Measurements from ENCODE around the gene TRAPPC8.
"Not testable (repeated sequence)": the region's sequence is repeated elsewhere in the genome, so short reads cannot be mapped to it uniquely, and the experiment has no call there.

TRAPPC8 gene

DNA sequence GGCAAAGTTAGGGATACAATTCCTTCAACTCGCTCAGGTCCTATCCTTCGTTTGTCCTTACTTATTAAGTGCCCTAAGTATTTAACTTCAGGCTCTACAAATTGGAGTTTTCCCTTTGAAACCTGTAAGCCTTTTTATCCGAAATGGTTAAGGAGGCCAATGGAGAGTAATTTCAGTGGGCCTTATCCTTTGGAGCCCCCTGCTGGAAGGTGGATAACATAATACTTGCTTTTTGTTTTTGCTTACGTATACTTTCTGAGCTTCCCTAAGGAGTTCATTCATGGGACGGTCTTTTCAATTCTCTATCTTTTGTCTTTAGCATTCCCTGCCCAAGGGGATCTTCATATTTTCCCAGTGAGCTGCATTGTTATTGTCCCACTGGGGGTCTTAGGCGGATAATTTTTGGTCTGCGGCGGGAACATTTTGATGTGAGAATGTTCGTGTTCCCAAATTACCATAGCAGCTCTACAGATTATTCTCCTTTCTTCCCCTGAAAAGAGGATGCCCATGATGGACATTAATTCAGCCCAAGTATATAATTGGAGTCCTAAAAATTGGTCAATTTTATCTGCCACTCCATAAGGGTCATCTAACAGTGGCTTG lies 34.4 kb upstream of the TRAPPC8 start:
- TF ChIP-seq, protein P1, sequence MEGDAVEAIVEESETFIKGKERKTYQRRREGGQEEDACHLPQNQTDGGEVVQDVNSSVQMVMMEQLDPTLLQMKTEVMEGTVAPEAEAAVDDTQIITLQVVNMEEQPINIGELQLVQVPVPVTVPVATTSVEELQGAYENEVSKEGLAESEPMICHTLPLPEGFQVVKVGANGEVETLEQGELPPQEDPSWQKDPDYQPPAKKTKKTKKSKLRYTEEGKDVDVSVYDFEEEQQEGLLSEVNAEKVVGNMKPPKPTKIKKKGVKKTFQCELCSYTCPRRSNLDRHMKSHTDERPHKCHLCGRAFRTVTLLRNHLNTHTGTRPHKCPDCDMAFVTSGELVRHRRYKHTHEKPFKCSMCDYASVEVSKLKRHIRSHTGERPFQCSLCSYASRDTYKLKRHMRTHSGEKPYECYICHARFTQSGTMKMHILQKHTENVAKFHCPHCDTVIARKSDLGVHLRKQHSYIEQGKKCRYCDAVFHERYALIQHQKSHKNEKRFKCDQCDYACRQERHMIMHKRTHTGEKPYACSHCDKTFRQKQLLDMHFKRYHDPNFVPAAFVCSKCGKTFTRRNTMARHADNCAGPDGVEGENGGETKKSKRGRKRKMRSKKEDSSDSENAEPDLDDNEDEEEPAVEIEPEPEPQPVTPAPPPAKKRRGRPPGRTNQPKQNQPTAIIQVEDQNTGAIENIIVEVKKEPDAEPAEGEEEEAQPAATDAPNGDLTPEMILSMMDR (conservative IDR thresholded peaks at IDR 0.05): peak; percentile 79
- TF ChIP-seq ZFX (IDR thresholded peaks at IDR 0.05): no peak

GRCh38 chr18:31976242-31976641 lies 33.3 kb upstream of the TRAPPC8 start:
- no peak for TF ChIP-seq ZFX (IDR thresholded peaks at IDR 0.05)
- TF ChIP-seq, protein P1 (conservative IDR thresholded peaks at IDR 0.05): no peak
- no peak overlapping the region for H3K27ac ChIP-seq

More for the DNA sequence above, 34.4 kb upstream of the TRAPPC8 start:
- no peak overlapping the region for H3K27ac ChIP-seq

- no peak for TF ChIP-seq ZFX (IDR thresholded peaks at IDR 0.05)
- TF ChIP-seq, protein P1 (conservative IDR thresholded peaks at IDR 0.05): no peak
- no peak overlapping the region for H3K27ac ChIP-seq
These were observed 31.1 kb upstream of the TRAPPC8 start for GRCh38 chr18:31973929-31974546.

GRCh38 chr18:31970617-31971016 lies 27.7 kb upstream of the TRAPPC8 start:
- H3K27ac ChIP-seq: no peak overlapping the region
- TF ChIP-seq, protein P1 (conservative IDR thresholded peaks at IDR 0.05): no peak
- no peak for TF ChIP-seq ZFX (IDR thresholded peaks at IDR 0.05)

DNA sequence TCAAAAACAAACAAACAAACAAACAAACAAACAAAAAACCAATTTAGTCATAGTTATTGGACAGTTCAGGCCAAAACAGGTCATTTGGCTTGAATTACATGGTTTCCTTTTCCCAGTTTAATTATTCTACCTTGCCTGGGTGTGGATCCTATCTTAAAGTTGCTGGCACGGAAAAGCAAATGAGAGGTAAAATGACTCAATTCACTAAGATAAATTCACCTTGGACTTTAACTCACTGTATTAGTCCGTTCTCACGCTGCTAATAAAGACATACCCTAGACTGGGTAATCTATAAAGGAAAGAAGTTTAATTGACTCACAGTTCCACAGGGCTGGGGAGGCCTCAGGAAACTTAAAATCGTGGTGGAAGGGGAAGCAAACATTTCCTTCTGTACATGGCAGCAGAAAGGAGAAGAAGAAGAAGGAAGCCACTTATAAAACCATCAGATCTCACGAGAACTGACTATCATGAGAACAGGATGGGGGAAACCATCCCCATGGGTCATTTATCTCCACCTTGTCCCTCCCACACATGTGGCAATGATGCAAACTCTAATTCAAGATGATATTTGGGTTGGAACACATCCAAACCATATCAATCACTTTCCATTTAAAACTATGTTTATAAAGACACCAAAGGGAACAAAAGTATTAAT lies 22.5 kb upstream of the TRAPPC8 start:
- no peak overlapping the region for H3K27ac ChIP-seq
- TF ChIP-seq, protein P1 (conservative IDR thresholded peaks at IDR 0.05): no peak
- TF ChIP-seq ZFX (IDR thresholded peaks at IDR 0.05): no peak

DNA sequence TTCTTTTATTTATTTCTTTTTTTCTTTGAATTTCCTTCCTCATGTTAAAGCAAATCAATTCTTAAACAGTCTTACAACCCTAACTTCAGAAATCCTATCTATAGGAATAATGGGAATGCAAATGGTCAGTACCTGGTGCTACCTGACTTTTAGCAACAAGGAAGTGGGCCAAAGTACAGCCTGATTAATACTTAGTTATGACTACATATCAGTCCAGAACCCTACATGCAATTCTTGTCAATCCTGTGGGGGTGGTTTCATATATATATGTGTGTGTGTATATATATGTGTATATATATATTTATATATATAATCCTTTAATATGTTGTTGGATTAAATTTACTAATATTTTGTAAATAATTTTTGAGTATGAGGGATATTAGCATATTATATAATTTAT lies 14.8 kb upstream of the TRAPPC8 start:
- no peak for TF ChIP-seq ZFX (IDR thresholded peaks at IDR 0.05)
- TF ChIP-seq, protein P1 (conservative IDR thresholded peaks at IDR 0.05): no peak
- H3K27ac ChIP-seq: no peak overlapping the region

GRCh38 chr18:31954349-31954748 lies 11.4 kb upstream of the TRAPPC8 start:
- no peak for TF ChIP-seq ZFX (IDR thresholded peaks at IDR 0.05)
- TF ChIP-seq, protein P1 (conservative IDR thresholded peaks at IDR 0.05): no peak
- no peak overlapping the region for H3K27ac ChIP-seq

- not testable (repeated sequence) for H3K27ac ChIP-seq
These were observed 10.8 kb upstream of the TRAPPC8 start for GRCh38 chr18:31953699-31954098.
